Measurements from ENCODE around the gene SORL1-AS1.

The SORL1-AS1 gene

DNA sequence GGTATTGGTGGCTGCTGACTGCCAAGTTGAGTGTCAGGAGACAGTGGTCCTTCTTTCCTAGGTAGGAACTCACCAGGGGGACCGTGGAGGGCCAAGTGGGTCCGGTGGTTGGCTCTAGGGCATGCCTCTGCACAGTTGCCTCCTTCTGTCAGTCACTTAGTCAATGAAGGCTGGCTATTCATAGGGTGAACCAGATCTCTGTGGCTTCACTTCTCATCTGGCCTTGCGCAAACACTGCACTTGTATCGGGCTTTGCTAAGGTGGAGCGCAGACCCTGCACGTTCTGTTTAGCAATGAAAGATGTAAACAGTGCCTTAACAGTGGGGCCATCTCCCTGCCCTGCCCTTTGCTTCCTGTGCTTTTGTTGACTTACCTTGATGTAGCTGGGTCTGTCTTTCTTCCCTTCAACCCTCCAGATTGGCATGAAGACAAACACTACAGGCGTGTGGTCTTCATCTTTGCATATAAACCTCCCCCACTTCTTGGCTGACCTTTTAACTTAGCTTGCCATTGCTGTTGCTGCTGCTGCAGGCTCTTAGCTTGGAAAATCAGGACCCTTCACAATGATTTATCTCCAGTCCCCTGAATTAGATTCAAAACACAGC is 6.7 kb upstream of the SORL1-AS1 start:
- WGBS (ENCODE audit: extremely low coverage, insufficient coverage, insufficient read length), result no CpG with 5 or more reads among the region's 7 CpGs
- Histone ChIP-seq H3K36me3 (ENCODE audit: control insufficient read depth in 1 of 2, insufficient read depth in 2 of 2, low read length in 2 of 2) (no peaks in the 10 kb centered on the region), H3K4ac (ENCODE audit: low read depth, low read length) (no peak overlapping the region), H3K4me3 (ENCODE audit: low read depth, low read length) (no peak overlapping the region), H3K18ac (ENCODE audit: low read length) (no peak overlapping the region), H2AK5ac (ENCODE audit: low read length) (no peak overlapping the region), H3K79me2 (ENCODE audit: control insufficient read depth, insufficient read depth, low read length, poor library complexity) (peaks cover 4% of the 10 kb centered on the region), H2BK5ac (ENCODE audit: low read depth, low read length, poor library complexity) (no peak overlapping the region), H2BK12ac (ENCODE audit: low read length) (no peak overlapping the region), H4K91ac (ENCODE audit: low read depth, low read length) (no peak overlapping the region), H3K14ac (ENCODE audit: low read length) (peak overlapping the region; percentile 21), H2BK120ac (ENCODE audit: insufficient read depth, low read length, poor library complexity) (no peak overlapping the region), H3K27ac (ENCODE audit: low read depth, low read length) (no peak overlapping the region), H3K9ac (ENCODE audit: low read length) (no peak overlapping the region), H3K79me1 (ENCODE audit: low read length) (peaks cover 6% of the 10 kb centered on the region), H3K27me3 (ENCODE audit: insufficient read depth, low read length) (no peaks in the 10 kb centered on the region), H3K23ac (ENCODE audit: low read length) (no peak overlapping the region), H3K4me1 (ENCODE audit: control insufficient read depth in 1 of 2, insufficient read depth in 2 of 2, low read length in 2 of 2) (peaks cover 19 to 36% of the 10 kb centered on the region in 2 experiments), H3K9me3 (ENCODE audit: insufficient read depth, low read depth, low read length) (no peaks in the 10 kb centered on the region), H4K12ac (ENCODE audit: low read depth, low read length) (no peak overlapping the region), H3K4me2 (ENCODE audit: low read length) (no peak overlapping the region), H2AFZ (ENCODE audit: insufficient read depth, low read length, poor library complexity) (no peak overlapping the region), H4K8ac (ENCODE audit: low read depth, low read length) (no peak overlapping the region)
- DNase-seq, result no peak

DNA sequence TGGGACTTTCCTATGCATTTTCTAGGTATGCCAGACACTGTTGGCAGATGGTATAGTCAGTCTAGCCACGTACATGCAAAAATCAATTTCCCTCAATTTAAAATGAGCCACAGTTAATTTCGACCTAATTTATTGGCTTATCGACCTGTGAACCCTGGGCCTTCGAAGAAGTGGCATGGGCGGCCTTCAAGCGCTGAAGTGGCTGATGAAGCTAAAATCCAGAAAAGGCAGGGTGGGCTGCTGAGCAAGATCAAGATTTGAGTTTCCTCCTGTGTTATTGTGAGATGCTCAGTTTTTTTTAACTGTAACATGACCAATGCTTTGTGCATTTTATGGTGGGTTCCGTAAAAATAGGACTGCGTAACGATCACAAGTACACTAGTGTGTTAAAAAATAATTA is 5.8 kb upstream of the SORL1-AS1 start:
- no peak overlapping the region for H4K12ac ChIP-seq (ENCODE audit: low read depth, low read length)
- peaks cover 4% of the 10 kb centered on the region for H3K79me2 ChIP-seq (ENCODE audit: control insufficient read depth, insufficient read depth, low read length, poor library complexity)
- H2AFZ ChIP-seq (ENCODE audit: insufficient read depth, low read length, poor library complexity), result no peak overlapping the region
- H4K8ac ChIP-seq (ENCODE audit: low read depth, low read length), result no peak overlapping the region
- H3K18ac ChIP-seq (ENCODE audit: low read length), result no peak overlapping the region
- H2BK120ac ChIP-seq (ENCODE audit: insufficient read depth, low read length, poor library complexity), result no peak overlapping the region
- no peaks in the 10 kb centered on the region for H3K36me3 ChIP-seq (ENCODE audit: control insufficient read depth in 1 of 2, insufficient read depth in 2 of 2, low read length in 2 of 2)
- no peak overlapping the region for H3K4me3 ChIP-seq (ENCODE audit: low read depth, low read length)
- H3K9me3 ChIP-seq (ENCODE audit: insufficient read depth, low read depth, low read length), result no peaks in the 10 kb centered on the region
- no peak overlapping the region for H3K27ac ChIP-seq (ENCODE audit: low read depth, low read length)
- peaks cover 6% of the 10 kb centered on the region for H3K79me1 ChIP-seq (ENCODE audit: low read length)
- H2BK5ac ChIP-seq (ENCODE audit: low read depth, low read length, poor library complexity), result no peak overlapping the region
- no peak overlapping the region for H3K4me2 ChIP-seq (ENCODE audit: low read length)
- no peak overlapping the region for H2AK5ac ChIP-seq (ENCODE audit: low read length)
- no peak overlapping the region for H3K23ac ChIP-seq (ENCODE audit: low read length)
- DNase-seq, result no peak
- H3K14ac ChIP-seq (ENCODE audit: low read length), result no peak overlapping the region
- no peak overlapping the region for H4K91ac ChIP-seq (ENCODE audit: low read depth, low read length)
- no peak overlapping the region for H3K9ac ChIP-seq (ENCODE audit: low read length)
- H2BK12ac ChIP-seq (ENCODE audit: low read length), result no peak overlapping the region
- no peak overlapping the region for H3K4ac ChIP-seq (ENCODE audit: low read depth, low read length)
- no CpG with 5 or more reads among the region's 9 CpGs for WGBS (ENCODE audit: extremely low coverage, insufficient coverage, insufficient read length)
- no peaks in the 10 kb centered on the region for H3K27me3 ChIP-seq (ENCODE audit: insufficient read depth, low read length)
- peaks cover 11 to 32% of the 10 kb centered on the region in 2 experiments for H3K4me1 ChIP-seq (ENCODE audit: control insufficient read depth in 1 of 2, insufficient read depth in 2 of 2, low read length in 2 of 2)

DNA sequence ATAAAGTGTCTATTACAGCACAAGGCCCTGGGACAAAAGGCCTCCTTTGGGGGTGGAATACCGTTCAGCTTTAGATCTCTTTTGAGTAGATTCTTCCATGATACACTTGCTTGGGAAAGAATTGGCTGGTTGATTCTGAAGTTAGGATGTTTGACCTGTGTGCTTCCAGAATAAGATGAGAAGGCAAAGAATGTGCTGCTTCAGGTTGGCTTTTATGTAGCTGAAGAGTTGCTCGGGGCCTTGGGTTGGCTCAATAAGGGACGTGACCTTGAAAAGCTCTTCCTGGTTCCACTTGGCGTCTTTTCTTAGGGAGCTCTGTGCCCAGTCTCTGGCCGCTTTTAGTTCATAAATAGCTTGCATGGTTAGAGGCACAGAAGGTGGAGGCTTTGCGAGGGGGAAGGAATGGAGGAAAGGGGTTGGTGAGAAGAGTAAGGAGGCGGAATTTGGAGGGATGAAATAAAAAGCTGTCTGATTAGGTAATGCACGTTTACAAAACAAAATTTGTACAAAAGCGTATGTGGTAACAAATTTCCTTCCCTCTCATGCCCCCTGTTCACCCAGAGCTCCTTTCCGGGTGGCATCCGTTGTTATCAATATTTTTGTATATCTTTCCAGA is 4.2 kb upstream of the SORL1-AS1 start:
- Histone ChIP-seq H3K9ac (ENCODE audit: low read length) (no peak overlapping the region), H2BK12ac (ENCODE audit: low read length) (no peak overlapping the region)
- WGBS (ENCODE audit: extremely low coverage, insufficient coverage, insufficient read length), result 100% methylated on average over 3 of the region's 11 CpGs

GRCh38 chr11:121456151-121456550 is 3.4 kb upstream of the SORL1-AS1 start:
- H3K27ac ChIP-seq (ENCODE audit: low read depth, low read length), result no peak overlapping the region
- H3K4me1 ChIP-seq (ENCODE audit: control insufficient read depth in 1 of 2, insufficient read depth in 2 of 2, low read length in 2 of 2), result peaks cover 9 to 38% of the 10 kb centered on the region in 2 experiments
- no peak overlapping the region for H2AK5ac ChIP-seq (ENCODE audit: low read length)
- H4K8ac ChIP-seq (ENCODE audit: low read depth, low read length), result no peak overlapping the region
- no peak for DNase-seq
- no peak overlapping the region for H2BK120ac ChIP-seq (ENCODE audit: insufficient read depth, low read length, poor library complexity)
- no peak overlapping the region for H4K12ac ChIP-seq (ENCODE audit: low read depth, low read length)
- no peak overlapping the region for H2BK12ac ChIP-seq (ENCODE audit: low read length)
- H3K4ac ChIP-seq (ENCODE audit: low read depth, low read length), result no peak overlapping the region
- no peak overlapping the region for H3K18ac ChIP-seq (ENCODE audit: low read length)
- no peak overlapping the region for H2AFZ ChIP-seq (ENCODE audit: insufficient read depth, low read length, poor library complexity)
- no peaks in the 10 kb centered on the region for H3K36me3 ChIP-seq (ENCODE audit: control insufficient read depth in 1 of 2, insufficient read depth in 2 of 2, low read length in 2 of 2)
- peaks cover 2% of the 10 kb centered on the region for H3K79me2 ChIP-seq (ENCODE audit: control insufficient read depth, insufficient read depth, low read length, poor library complexity)
- no peak overlapping the region for H3K4me2 ChIP-seq (ENCODE audit: low read length)
- H3K9me3 ChIP-seq (ENCODE audit: insufficient read depth, low read depth, low read length), result no peaks in the 10 kb centered on the region
- H3K4me3 ChIP-seq (ENCODE audit: low read depth, low read length), result no peak overlapping the region
- no peaks in the 10 kb centered on the region for H3K27me3 ChIP-seq (ENCODE audit: insufficient read depth, low read length)
- H2BK5ac ChIP-seq (ENCODE audit: low read depth, low read length, poor library complexity), result no peak overlapping the region
- H3K14ac ChIP-seq (ENCODE audit: low read length), result no peak overlapping the region
- no peak overlapping the region for H4K91ac ChIP-seq (ENCODE audit: low read depth, low read length)
- no peak overlapping the region for H3K9ac ChIP-seq (ENCODE audit: low read length)
- WGBS (ENCODE audit: extremely low coverage, insufficient coverage, insufficient read length), result no CpG with 5 or more reads among the region's 2 CpGs
- H3K23ac ChIP-seq (ENCODE audit: low read length), result no peak overlapping the region
- H3K79me1 ChIP-seq (ENCODE audit: low read length), result peaks cover 8% of the 10 kb centered on the region

More for the DNA sequence above, 4.2 kb upstream of the SORL1-AS1 start:
- Histone ChIP-seq H4K91ac (ENCODE audit: low read depth, low read length) (no peak overlapping the region), H3K4me2 (ENCODE audit: low read length) (no peak overlapping the region), H2BK120ac (ENCODE audit: insufficient read depth, low read length, poor library complexity) (no peak overlapping the region), H3K14ac (ENCODE audit: low read length) (no peak overlapping the region), H3K4me3 (ENCODE audit: low read depth, low read length) (no peak overlapping the region), H3K4ac (ENCODE audit: low read depth, low read length) (no peak overlapping the region), H3K36me3 (ENCODE audit: control insufficient read depth in 1 of 2, insufficient read depth in 2 of 2, low read length in 2 of 2) (no peaks in the 10 kb centered on the region), H3K9me3 (ENCODE audit: insufficient read depth, low read depth, low read length) (no peaks in the 10 kb centered on the region), H4K8ac (ENCODE audit: low read depth, low read length) (no peak overlapping the region), H3K4me1 (ENCODE audit: control insufficient read depth in 1 of 2, insufficient read depth in 2 of 2, low read length in 2 of 2) (peaks cover 11 to 37% of the 10 kb centered on the region in 2 experiments), H3K27me3 (ENCODE audit: insufficient read depth, low read length) (no peaks in the 10 kb centered on the region), H2AFZ (ENCODE audit: insufficient read depth, low read length, poor library complexity) (no peak overlapping the region), H2AK5ac (ENCODE audit: low read length) (no peak overlapping the region), H3K79me2 (ENCODE audit: control insufficient read depth, insufficient read depth, low read length, poor library complexity) (peaks cover under 1% of the 10 kb centered on the region), H3K23ac (ENCODE audit: low read length) (no peak overlapping the region), H4K12ac (ENCODE audit: low read depth, low read length) (no peak overlapping the region), H3K79me1 (ENCODE audit: low read length) (peaks cover 6% of the 10 kb centered on the region), H2BK5ac (ENCODE audit: low read depth, low read length, poor library complexity) (no peak overlapping the region), H3K27ac (ENCODE audit: low read depth, low read length) (no peak overlapping the region), H3K18ac (ENCODE audit: low read length) (no peak overlapping the region)
- no peak for DNase-seq

Measured in trophoblast cell (in vitro differentiated cells and primary cell).